Uterus (tissue), 4 donors: ENCODE data around the gene ZNF385C. TPM values are rescaled to one million over a fixed set of nuclear protein-coding genes. Genes with fewer than 3 reads are reported as not detected.

ENCODE experiments used
- DNase-seq, 2 donors: peaks; one replicate each; pipeline ENCODE4 v3.0.0-alpha.2; 2019 to 2020
- H3K27ac ChIP-seq, 2 donors: fragments of 200-600 bp; sonication (generic); 1 replicate in 1 of 2; 2 replicates in 1 of 2; pipeline ENCODE4 v1.5.1; 2016 to 2018
- H3K27me3 ChIP-seq, 2 donors: fragments of 200-600 bp; sonication (generic); one replicate each; pipeline ENCODE4 v1.5.1; 2018 to 2019; ENCODE audit warnings: control low read depth in 1 of 2
- H3K36me3 ChIP-seq, 2 donors: fragments of 200-600 bp; sonication (generic); one replicate each; pipeline ENCODE4 v1.5.1; 2019; ENCODE audit warnings: control low read depth in 1 of 2
- H3K4me1 ChIP-seq, 2 donors: fragments of 200-600 bp; sonication (generic); one replicate each; pipeline ENCODE4 v1.5.1; 2018 to 2019; ENCODE audit warnings: control low read depth in 1 of 2
- H3K4me3 ChIP-seq, 2 donors: fragments of 200-600 bp; sonication (generic); 1 replicate in 1 of 2; 2 replicates in 1 of 2; pipeline ENCODE4 v1.5.1; 2018 to 2019; ENCODE audit warnings: mild to moderate bottlenecking in 1 of 2
- H3K9me3 ChIP-seq, 2 donors: fragments of 200-600 bp; sonication (generic); one replicate each; pipeline ENCODE4 v1.5.1; 2019; ENCODE audit warnings: control low read depth in 1 of 2
- POLR2A ChIP-seq, 2 donors: fragments of 450-650 bp; IDR thresholded peaks; one replicate each; pipeline ENCODE4 v1.6.1; 2016; ENCODE audit warnings: antibody characterized with exemption in 2 of 2, mild to moderate bottlenecking in 1 of 2, moderate library complexity in 1 of 2
- intact Hi-C: fragments of 100-400 bp; cut with DNase I; formaldehyde crosslinking; loops from one replicate; pipeline ENCODE4 v1.15.1; 2023; ENCODE audit warnings: low total_unique reads
- total RNA-seq, 4 donors: library from RNA; depleted of rRNA in 3 of 4; stranded (reverse); fragments of >200 nt in 3 of 4; gene quantifications; one replicate each; pipeline versions ENCODE4 v1.1.0 to v1.2.4, GENCODE V29; 2014 to 2023
- TF ChIP-seq, protein P1 (sequence below), 4 experiments: fragments of 200-600 bp in 2 of 4; fragments of 450-650 bp in 2 of 4; sonication (generic) in 2 of 4; IDR thresholded peaks; one replicate each; pipeline ENCODE4 v1.5.1; 2016 to 2019; ENCODE audit warnings: antibody characterized with exemption in 4 of 4, mild to moderate bottlenecking in 2 of 4, moderate library complexity in 1 of 4
- donor health status: DM: yes; HTN: yes; CAD: no.

The ZNF385C gene
- total RNA-seq, 4 donors from 2014 or later: 0.48 to 1.0 TPM; not detected in 2

DNA sequence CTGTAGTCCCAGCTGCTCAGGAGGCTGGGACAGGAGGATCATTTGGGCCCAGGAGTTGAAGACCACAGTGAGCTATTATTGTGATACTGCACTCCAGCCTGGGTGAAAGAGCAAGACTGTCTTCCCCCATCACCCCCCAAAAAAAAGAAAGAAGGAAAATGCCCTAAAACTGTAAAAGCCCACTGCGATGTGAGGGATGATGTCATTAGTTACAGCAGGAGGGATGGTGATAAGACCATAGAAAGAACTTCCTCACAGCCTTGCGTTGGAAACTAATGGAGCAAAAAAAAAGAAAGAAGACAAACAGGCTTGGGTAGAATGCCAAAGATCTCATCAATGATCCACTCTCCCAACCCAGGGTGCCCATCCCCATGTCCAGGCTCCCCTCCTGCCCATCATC is 18.7 kb downstream of the ZNF385C start:
- intact Hi-C loops: no loop called here
- Histone ChIP-seq H3K4me3 (no peak overlapping the region), H3K36me3 (no peaks in the 10 kb centered on the region), H3K4me1 (no peaks in the 10 kb centered on the region), H3K9me3 (no peaks in the 10 kb centered on the region), H3K27ac (no peak overlapping the region), H3K27me3 (no peaks in the 10 kb centered on the region)
- TF ChIP-seq, protein P1, sequence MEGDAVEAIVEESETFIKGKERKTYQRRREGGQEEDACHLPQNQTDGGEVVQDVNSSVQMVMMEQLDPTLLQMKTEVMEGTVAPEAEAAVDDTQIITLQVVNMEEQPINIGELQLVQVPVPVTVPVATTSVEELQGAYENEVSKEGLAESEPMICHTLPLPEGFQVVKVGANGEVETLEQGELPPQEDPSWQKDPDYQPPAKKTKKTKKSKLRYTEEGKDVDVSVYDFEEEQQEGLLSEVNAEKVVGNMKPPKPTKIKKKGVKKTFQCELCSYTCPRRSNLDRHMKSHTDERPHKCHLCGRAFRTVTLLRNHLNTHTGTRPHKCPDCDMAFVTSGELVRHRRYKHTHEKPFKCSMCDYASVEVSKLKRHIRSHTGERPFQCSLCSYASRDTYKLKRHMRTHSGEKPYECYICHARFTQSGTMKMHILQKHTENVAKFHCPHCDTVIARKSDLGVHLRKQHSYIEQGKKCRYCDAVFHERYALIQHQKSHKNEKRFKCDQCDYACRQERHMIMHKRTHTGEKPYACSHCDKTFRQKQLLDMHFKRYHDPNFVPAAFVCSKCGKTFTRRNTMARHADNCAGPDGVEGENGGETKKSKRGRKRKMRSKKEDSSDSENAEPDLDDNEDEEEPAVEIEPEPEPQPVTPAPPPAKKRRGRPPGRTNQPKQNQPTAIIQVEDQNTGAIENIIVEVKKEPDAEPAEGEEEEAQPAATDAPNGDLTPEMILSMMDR (IDR thresholded peaks at IDR 0.05): no peak
- TF ChIP-seq POLR2A (IDR thresholded peaks at IDR 0.05): no peak
- DNase-seq: no peak

DNA sequence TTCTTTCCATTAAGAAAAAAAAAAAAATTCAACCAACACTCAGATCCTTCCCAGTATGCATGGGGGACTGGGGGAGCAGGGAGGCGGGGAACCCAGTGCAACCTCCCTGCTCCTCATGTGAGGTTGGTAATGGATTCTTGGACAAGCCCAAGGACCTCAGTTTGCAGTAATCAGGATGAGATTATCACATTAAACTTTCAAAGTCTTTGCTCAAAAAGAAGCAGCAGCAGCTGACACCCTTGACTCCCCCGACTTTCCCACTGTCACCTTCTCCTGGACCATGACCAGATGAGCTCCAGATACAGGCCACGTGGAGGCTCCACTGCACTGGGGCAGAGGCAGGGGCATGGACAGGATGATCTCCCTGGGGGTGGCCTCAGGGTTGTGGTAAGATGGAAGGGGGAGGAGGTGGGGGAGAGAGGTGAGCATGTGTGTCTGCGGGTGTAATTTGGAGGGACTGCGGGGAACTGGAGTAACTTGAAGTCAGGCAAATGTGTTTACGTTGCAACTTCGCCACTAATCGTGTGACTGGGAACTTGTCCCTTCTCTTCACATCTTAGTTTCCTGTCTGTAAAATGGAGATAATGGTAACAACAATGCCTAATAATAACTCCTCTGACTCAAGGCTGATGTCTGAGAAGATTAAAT is 19.8 kb downstream of the ZNF385C start:
- H3K4me3 ChIP-seq: no peak overlapping the region
- no peak overlapping the region for H3K27ac ChIP-seq
- DNase-seq: no peak
- no peaks in the 10 kb centered on the region for H3K9me3 ChIP-seq
- TF ChIP-seq, protein P1 (IDR thresholded peaks at IDR 0.05): no peak
- no peak for TF ChIP-seq POLR2A (IDR thresholded peaks at IDR 0.05)
- intact Hi-C loops: no loop called here
- no peaks in the 10 kb centered on the region for H3K4me1 ChIP-seq
- no peaks in the 10 kb centered on the region for H3K27me3 ChIP-seq
- no peaks in the 10 kb centered on the region for H3K36me3 ChIP-seq

DNA sequence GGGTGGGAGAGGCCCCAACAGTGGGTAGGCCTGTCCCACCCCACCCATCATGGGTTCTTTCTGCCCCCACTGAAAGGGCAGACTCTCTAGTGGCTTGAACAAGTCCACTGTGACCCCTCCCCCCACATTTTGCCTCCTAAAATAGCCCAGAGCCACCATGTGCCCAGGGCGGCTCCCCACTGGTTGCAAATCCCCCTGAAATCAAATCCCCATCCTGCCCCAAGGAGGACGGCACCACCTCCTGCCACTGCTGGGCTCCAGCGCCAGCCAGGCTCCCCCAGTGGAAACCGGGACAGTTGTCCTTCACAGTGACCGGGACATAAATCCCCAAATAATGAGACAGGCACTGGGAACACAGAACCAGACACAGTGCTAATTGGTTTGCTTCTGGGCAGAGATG is 20.5 kb downstream of the ZNF385C start:
- peaks cover 2 to 3% of the 10 kb centered on the region in 2 donors for H3K27me3 ChIP-seq
- H3K36me3 ChIP-seq: no peaks in the 10 kb centered on the region
- no peaks in the 10 kb centered on the region for H3K9me3 ChIP-seq
- no peak overlapping the region for H3K27ac ChIP-seq
- H3K4me3 ChIP-seq: no peak overlapping the region
- intact Hi-C loops: no loop called here
- TF ChIP-seq POLR2A (IDR thresholded peaks at IDR 0.05): no peak
- TF ChIP-seq, protein P1 (IDR thresholded peaks at IDR 0.05): no peak
- DNase-seq: no peak
- no peaks in the 10 kb centered on the region for H3K4me1 ChIP-seq

DNA sequence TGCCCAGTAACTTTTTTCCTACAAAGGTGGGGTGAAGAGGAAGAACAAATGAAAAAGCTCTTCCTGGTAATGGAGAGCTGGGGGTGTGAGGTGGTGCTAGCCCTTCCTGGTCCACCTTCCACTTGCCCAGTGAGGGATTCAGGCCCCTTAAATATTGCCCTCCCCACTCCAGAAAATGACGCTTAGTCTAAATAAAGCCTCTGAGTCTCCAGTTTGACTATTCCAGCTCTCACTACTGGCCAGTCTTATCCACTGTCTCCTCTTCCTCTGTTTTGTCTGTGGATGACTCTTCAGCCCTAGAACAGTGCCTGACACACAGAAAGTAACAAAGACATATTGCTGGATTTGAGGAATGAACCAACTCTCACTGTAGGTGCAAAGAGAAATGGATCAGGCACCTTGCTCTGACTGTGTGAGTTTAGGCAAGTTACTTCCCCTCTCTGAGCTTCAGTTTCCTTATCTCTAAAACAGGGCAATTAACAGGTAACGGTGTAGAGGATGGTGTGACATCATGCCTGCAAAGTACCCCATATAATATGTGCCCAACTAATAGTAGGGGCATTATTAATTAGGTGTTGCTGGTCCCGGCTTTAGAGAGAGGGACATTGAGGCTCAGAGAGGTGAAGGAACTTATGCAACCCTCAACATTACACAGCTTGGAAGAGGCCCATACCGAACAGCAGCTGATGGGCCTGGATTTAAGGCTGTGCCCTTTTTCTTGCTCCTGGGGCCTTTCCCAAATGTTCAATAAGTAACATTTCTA is 21.3 kb downstream of the ZNF385C start:
- intact Hi-C loops: no loop called here
- DNase-seq: no peak
- Histone ChIP-seq H3K4me1 (peaks cover 0 to 7% of the 10 kb centered on the region in 2 donors), H3K9me3 (no peaks in the 10 kb centered on the region), H3K27ac (no peak overlapping the region), H3K4me3 (no peak overlapping the region), H3K36me3 (no peaks in the 10 kb centered on the region), H3K27me3 (peaks cover 3 to 4% of the 10 kb centered on the region in 2 donors)
- TF ChIP-seq, protein P1 (IDR thresholded peaks at IDR 0.05): no peak
- no peak for TF ChIP-seq POLR2A (IDR thresholded peaks at IDR 0.05)

DNA sequence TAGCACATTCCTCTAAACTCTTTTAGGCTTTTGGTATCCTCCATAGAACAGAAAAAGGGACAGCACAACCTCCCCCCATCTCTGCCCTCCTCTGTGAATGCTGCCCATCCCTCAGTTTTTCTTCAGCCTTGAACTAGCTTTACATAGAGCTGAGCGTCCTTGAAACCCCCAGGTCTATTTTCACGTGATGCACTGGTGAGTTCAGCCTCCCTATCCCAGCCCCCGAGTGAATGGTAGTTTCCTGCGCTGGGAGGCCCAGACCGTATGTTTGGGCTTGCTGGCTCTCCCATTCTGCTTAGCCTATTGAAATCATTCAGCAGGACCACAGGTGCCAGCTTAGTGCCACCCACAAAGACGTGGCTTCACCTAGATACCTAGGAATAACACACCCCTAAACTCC is 22.5 kb downstream of the ZNF385C start:
- no peak for DNase-seq
- intact Hi-C loops: no loop called here

More for the DNA sequence above, 22.5 kb downstream of the ZNF385C start:
- no peaks in the 10 kb centered on the region for H3K36me3 ChIP-seq
- peaks cover 3 to 4% of the 10 kb centered on the region in 2 donors for H3K27me3 ChIP-seq
- H3K4me3 ChIP-seq: no peak overlapping the region
- H3K9me3 ChIP-seq: no peaks in the 10 kb centered on the region
- H3K27ac ChIP-seq: no peak overlapping the region
- no peak for TF ChIP-seq POLR2A (IDR thresholded peaks at IDR 0.05)
- TF ChIP-seq, protein P1 (IDR thresholded peaks at IDR 0.05): no peak
- peaks cover 0 to 7% of the 10 kb centered on the region in 2 donors for H3K4me1 ChIP-seq
